BLaER1 (cell line): ENCODE data around the gene SRP68.

Experiments used
- H3K27ac ChIP-seq: shearing (Covaris generic); formaldehyde crosslinking; 2 replicates; pipeline ENCODE4 v1.8.1; 2022
- H3K27me3 ChIP-seq: shearing (Covaris generic); formaldehyde crosslinking; 2 replicates; pipeline ENCODE4 v1.8.1; 2022
- H3K36me3 ChIP-seq: shearing (Covaris generic); formaldehyde crosslinking; 2 replicates; pipeline ENCODE4 v1.8.1; 2022
- H3K4me1 ChIP-seq: shearing (Covaris generic); formaldehyde crosslinking; 2 replicates; pipeline ENCODE4 v1.8.1; 2022
- H3K4me2 ChIP-seq: shearing (Covaris generic); formaldehyde crosslinking; 2 replicates; pipeline ENCODE4 v1.8.1; 2022
- H3K4me3 ChIP-seq: shearing (Covaris generic); formaldehyde crosslinking; 2 replicates; pipeline ENCODE4 v1.8.1; 2022
- H3K9ac ChIP-seq: shearing (Covaris generic); formaldehyde crosslinking; 2 replicates; pipeline ENCODE4 v1.8.1; 2022
- H3K9me3 ChIP-seq: shearing (Covaris generic); formaldehyde crosslinking; 2 replicates; pipeline ENCODE4 v1.8.1; 2022
- H4K20me1 ChIP-seq: shearing (Covaris generic); formaldehyde crosslinking; 2 replicates; pipeline ENCODE4 v1.8.1; 2022
- Cebpa-rat ChIP-seq: shearing (Covaris generic); IDR thresholded peaks from 2 replicates; pipeline ENCODE4 v1.8.1; 2022

SRP68 gene

GRCh38 chr17:76104140-76104895, 32.0 kb upstream of the SRP68 start:
- Histone ChIP-seq H3K9ac (peak overlapping the region; percentile 80), H3K27ac (peak overlapping the region; percentile 84)

GRCh38 chr17:76103274-76104139, 31.2 kb upstream of the SRP68 start, which contains the start of gene EXOC7:
Gene EXOC7 (minus strand): TSS chr17:76103787. CDS start chr17:76103692, 95 bp downstream.
- no peak for TF ChIP-seq Cebpa-rat
- Histone ChIP-seq H3K4me3 (peak within 1 kb of the TSS; percentile 81), H3K4me2 (peak within 1 kb of the TSS; percentile 87), H3K36me3 (peaks cover 32% of the 10 kb centered on the region), H3K27me3 (no peaks in the 10 kb centered on the region), H3K4me1 (peaks cover 33% of the 10 kb centered on the region), H3K27ac (peak within 1 kb of the TSS; percentile 84), H3K9ac (peak within 1 kb of the TSS; percentile 80), H4K20me1 (no peaks in the 10 kb centered on the region), H3K9me3 (no peaks in the 10 kb centered on the region)

More at GRCh38 chr17:76104140-76104895, 32.0 kb upstream of the SRP68 start:
- Histone ChIP-seq H3K4me1 (peaks cover 33% of the 10 kb centered on the region), H3K27me3 (no peaks in the 10 kb centered on the region), H3K36me3 (peaks cover 26% of the 10 kb centered on the region), H3K4me3 (peak overlapping the region; percentile 81), H3K9me3 (no peaks in the 10 kb centered on the region), H3K4me2 (peak overlapping the region; percentile 87), H4K20me1 (no peaks in the 10 kb centered on the region)
- no peak for TF ChIP-seq Cebpa-rat

- Histone ChIP-seq H4K20me1 (no peaks in the 10 kb centered on the region), H3K4me1 (peaks cover 33% of the 10 kb centered on the region), H3K36me3 (peaks cover 38% of the 10 kb centered on the region), H3K4me3 (peak overlapping the region; percentile 81), H3K9ac (peak overlapping the region; percentile 80), H3K27me3 (no peaks in the 10 kb centered on the region), H3K4me2 (peak overlapping the region; percentile 87), H3K27ac (peak overlapping the region; percentile 84), H3K9me3 (no peaks in the 10 kb centered on the region)
- no peak for TF ChIP-seq Cebpa-rat
Observed at GRCh38 chr17:76102944-76103273, 30.6 kb upstream of the SRP68 start.

- H3K4me2 ChIP-seq, result no peak overlapping the region
- peaks cover 9% of the 10 kb centered on the region for H4K20me1 ChIP-seq
- peaks cover 89% of the 10 kb centered on the region for H3K36me3 ChIP-seq
- H3K27ac ChIP-seq, result no peak overlapping the region
- no peaks in the 10 kb centered on the region for H3K27me3 ChIP-seq
- no peak for TF ChIP-seq Cebpa-rat
- H3K4me1 ChIP-seq, result peaks cover 28% of the 10 kb centered on the region
- no peak overlapping the region for H3K9ac ChIP-seq
- H3K4me3 ChIP-seq, result no peak overlapping the region
- H3K9me3 ChIP-seq, result no peaks in the 10 kb centered on the region
Observed at GRCh38 chr17:76097716-76098295, 25.5 kb upstream of the SRP68 start.

- H3K4me2 ChIP-seq, result no peak overlapping the region
- no peaks in the 10 kb centered on the region for H3K9me3 ChIP-seq
- peaks cover 33% of the 10 kb centered on the region for H3K4me1 ChIP-seq
- no peaks in the 10 kb centered on the region for H3K27me3 ChIP-seq
- no peak for TF ChIP-seq Cebpa-rat
- peaks cover 16% of the 10 kb centered on the region for H4K20me1 ChIP-seq
- H3K9ac ChIP-seq, result no peak overlapping the region
- H3K27ac ChIP-seq, result no peak overlapping the region
- H3K36me3 ChIP-seq, result peaks cover 96% of the 10 kb centered on the region
- no peak overlapping the region for H3K4me3 ChIP-seq
Observed at GRCh38 chr17:76095943-76096342, 23.6 kb upstream of the SRP68 start.

GRCh38 chr17:76094046-76094445, 21.7 kb upstream of the SRP68 start:
- H3K4me3 ChIP-seq, result no peak overlapping the region
- H3K9ac ChIP-seq, result no peak overlapping the region
- H4K20me1 ChIP-seq, result peaks cover 16% of the 10 kb centered on the region
- no peaks in the 10 kb centered on the region for H3K9me3 ChIP-seq
- peaks cover 96% of the 10 kb centered on the region for H3K36me3 ChIP-seq
- no peaks in the 10 kb centered on the region for H3K27me3 ChIP-seq
- peaks cover 33% of the 10 kb centered on the region for H3K4me1 ChIP-seq
- TF ChIP-seq Cebpa-rat, result no peak
- no peak overlapping the region for H3K27ac ChIP-seq
- H3K4me2 ChIP-seq, result peak overlapping the region; percentile 72; the same call in 1 of the 2 replicates

GRCh38 chr17:76092526-76093413, 20.5 kb upstream of the SRP68 start:
- Histone ChIP-seq H3K4me1 (peaks cover 33% of the 10 kb centered on the region), H3K4me2 (peak overlapping the region; percentile 72), H3K27me3 (no peaks in the 10 kb centered on the region), H3K9me3 (no peaks in the 10 kb centered on the region), H4K20me1 (peaks cover 16% of the 10 kb centered on the region), H3K27ac (peak overlapping the region; percentile 60; the same call in 1 of the 2 replicates), H3K4me3 (no peak overlapping the region), H3K9ac (no peak overlapping the region), H3K36me3 (peaks cover 98% of the 10 kb centered on the region)
- TF ChIP-seq Cebpa-rat, result no peak

- Histone ChIP-seq H3K9me3 (no peaks in the 10 kb centered on the region), H4K20me1 (peaks cover 16% of the 10 kb centered on the region), H3K27me3 (no peaks in the 10 kb centered on the region), H3K36me3 (peaks cover 98% of the 10 kb centered on the region), H3K4me1 (peaks cover 33% of the 10 kb centered on the region), H3K4me3 (no peak overlapping the region), H3K9ac (no peak overlapping the region), H3K27ac (peak overlapping the region; percentile 60), H3K4me2 (peak overlapping the region; percentile 72)
- TF ChIP-seq Cebpa-rat, result no peak
Observed at GRCh38 chr17:76091526-76092286, 19.4 kb upstream of the SRP68 start.
